Vagina (tissue), 2 donors: ENCODE results near the gene NEU2. TPM values are rescaled to one million over a fixed set of nuclear protein-coding genes. Genes with fewer than 3 reads are reported as not detected.

Experiments
- DNase-seq, 2 donors: peaks; one replicate each; pipeline ENCODE4 v3.0.0-alpha.2; 2017; ENCODE audit errors: extremely low spot score in 2 of 2
- H3K27ac ChIP-seq: fragments of 200-600 bp; sonication (generic); one replicate; pipeline ENCODE4 v1.5.1; 2019
- H3K27me3 ChIP-seq: fragments of 200-600 bp; sonication (generic); one replicate; pipeline ENCODE4 v1.5.1; 2019
- H3K36me3 ChIP-seq, 2 donors: fragments of 200-600 bp; sonication (generic); one replicate each; pipeline ENCODE4 v1.5.1; 2017 to 2019
- H3K4me1 ChIP-seq: fragments of 200-600 bp; sonication (generic); one replicate; pipeline ENCODE4 v1.5.1; 2019
- H3K4me3 ChIP-seq, 2 donors: fragments of 200-600 bp; sonication (generic); 1 replicate in 1 of 2; 2 replicates in 1 of 2; pipeline ENCODE4 v1.5.1; 2016 to 2019
- H3K9me3 ChIP-seq: fragments of 200-600 bp; sonication (generic); one replicate; pipeline ENCODE4 v1.5.1; 2019
- POLR2A ChIP-seq, 2 donors: fragments of 450-650 bp; IDR thresholded peaks; one replicate each; pipeline ENCODE4 v1.6.1; 2017; ENCODE audit warnings: antibody characterized with exemption in 2 of 2, mild to moderate bottlenecking in 2 of 2, moderate library complexity in 2 of 2
- POLR2AphosphoS5 ChIP-seq, 2 donors: sonication (generic); formaldehyde crosslinking; IDR thresholded peaks; one replicate each; pipeline ENCODE4 v1.9.0; 2017; ENCODE audit warnings: antibody characterized with exemption in 2 of 2, mild to moderate bottlenecking in 2 of 2, low read depth in 1 of 2; ENCODE audit not compliant: insufficient read depth in 1 of 2
- intact Hi-C: fragments of 100-400 bp; cut with DNase I; formaldehyde crosslinking; loops from one replicate; pipeline ENCODE4 v1.15.1; 2023
- total RNA-seq: library from RNA; depleted of rRNA; stranded (reverse); fragments of >200 nt; gene quantifications from one replicate; pipeline ENCODE4 v1.2.3, GENCODE V29; 2016
- TF ChIP-seq, protein P1 (sequence below), 3 experiments: fragments of 450-650 bp in 2 of 3; fragments of 200-600 bp in 1 of 3; sonication (generic) in 1 of 3; IDR thresholded peaks; one replicate each; pipeline ENCODE4 v1.5.1; 2017 to 2019; ENCODE audit warnings: antibody characterized with exemption in 3 of 3, mild to moderate bottlenecking in 2 of 3, moderate library complexity in 2 of 3

NEU2 gene
- total RNA-seq, 1 donor from 2014 or later = not detected

DNA sequence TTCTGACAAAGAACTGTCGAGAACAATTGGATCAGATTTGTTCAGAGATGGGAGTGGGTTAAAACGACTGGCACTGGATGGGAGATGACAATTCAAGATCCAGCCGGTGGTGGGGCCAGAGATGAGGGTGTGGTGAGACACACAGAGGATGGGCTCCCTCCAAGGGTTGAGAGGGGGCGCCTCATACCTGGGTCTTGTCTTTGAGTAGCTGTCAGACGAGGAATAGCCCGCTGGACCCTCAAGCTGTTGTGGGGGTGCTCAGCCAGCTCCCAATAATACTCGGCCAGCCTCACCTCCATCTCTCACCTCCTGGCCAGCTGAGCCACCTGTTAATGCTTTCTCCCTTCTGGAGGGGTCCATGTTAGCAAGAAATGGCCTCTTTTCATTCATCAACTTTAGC is 41.6 kb downstream of the NEU2 start:
- no peaks in the 10 kb centered on the region for H3K9me3 ChIP-seq
- no peak overlapping the region for H3K27ac ChIP-seq
- intact Hi-C loops = no loop called here
- H3K27me3 ChIP-seq = no peaks in the 10 kb centered on the region
- no peak overlapping the region for H3K4me3 ChIP-seq
- no peaks in the 10 kb centered on the region for H3K36me3 ChIP-seq
- DNase-seq = no peak
- H3K4me1 ChIP-seq = peaks cover 16% of the 10 kb centered on the region
- TF ChIP-seq POLR2AphosphoS5 (IDR thresholded peaks at IDR 0.05; ENCODE audit: insufficient read depth in 1 of 2, low read depth in 1 of 2) = no peak
- TF ChIP-seq, protein P1, sequence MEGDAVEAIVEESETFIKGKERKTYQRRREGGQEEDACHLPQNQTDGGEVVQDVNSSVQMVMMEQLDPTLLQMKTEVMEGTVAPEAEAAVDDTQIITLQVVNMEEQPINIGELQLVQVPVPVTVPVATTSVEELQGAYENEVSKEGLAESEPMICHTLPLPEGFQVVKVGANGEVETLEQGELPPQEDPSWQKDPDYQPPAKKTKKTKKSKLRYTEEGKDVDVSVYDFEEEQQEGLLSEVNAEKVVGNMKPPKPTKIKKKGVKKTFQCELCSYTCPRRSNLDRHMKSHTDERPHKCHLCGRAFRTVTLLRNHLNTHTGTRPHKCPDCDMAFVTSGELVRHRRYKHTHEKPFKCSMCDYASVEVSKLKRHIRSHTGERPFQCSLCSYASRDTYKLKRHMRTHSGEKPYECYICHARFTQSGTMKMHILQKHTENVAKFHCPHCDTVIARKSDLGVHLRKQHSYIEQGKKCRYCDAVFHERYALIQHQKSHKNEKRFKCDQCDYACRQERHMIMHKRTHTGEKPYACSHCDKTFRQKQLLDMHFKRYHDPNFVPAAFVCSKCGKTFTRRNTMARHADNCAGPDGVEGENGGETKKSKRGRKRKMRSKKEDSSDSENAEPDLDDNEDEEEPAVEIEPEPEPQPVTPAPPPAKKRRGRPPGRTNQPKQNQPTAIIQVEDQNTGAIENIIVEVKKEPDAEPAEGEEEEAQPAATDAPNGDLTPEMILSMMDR (IDR thresholded peaks at IDR 0.05) = no peak
- TF ChIP-seq POLR2A (IDR thresholded peaks at IDR 0.05) = no peak

DNA sequence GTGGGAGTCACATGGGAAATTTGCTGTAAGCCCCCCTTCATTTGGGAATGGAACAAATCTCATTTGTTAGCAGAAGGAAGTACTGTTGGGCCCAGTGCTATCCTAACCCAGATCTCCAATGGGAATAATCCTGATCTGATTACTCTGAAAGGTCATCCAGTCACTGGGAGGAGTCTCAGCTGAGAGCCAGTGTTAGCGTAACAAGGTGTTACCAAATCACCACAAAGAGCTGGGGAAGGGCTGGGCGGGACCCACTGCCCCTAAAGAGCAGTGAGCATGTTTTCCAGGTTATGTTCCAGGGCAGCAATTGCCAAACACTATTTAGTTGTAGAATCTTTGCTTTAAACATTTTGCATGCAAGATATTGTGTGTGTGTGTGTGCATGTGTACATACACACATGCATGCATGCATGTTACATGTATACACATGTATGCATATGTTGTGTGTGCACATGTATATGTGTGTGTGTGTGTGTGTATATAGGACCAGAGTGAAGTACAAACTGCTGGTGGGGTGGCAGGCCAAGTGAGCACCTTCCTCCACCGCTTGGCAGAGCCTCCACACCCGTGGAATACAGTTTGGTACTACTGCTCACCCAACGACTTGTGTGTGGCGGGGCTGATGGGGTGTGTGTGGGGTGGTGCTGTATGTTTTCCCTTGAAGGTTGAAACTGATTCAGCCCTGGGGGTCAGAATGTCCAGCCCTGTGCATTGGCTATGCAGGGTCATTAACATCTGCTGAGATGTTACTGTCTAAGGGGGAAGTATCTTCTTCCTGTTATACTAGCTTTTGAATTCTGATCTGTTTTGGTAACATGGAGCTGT is 42.9 kb downstream of the NEU2 start:
- Histone ChIP-seq H3K36me3 (no peaks in the 10 kb centered on the region), H3K4me3 (no peak overlapping the region), H3K4me1 (peaks cover 16% of the 10 kb centered on the region), H3K9me3 (no peaks in the 10 kb centered on the region), H3K27me3 (no peaks in the 10 kb centered on the region), H3K27ac (no peak overlapping the region)
- intact Hi-C loops = no loop called here
- TF ChIP-seq POLR2AphosphoS5 (IDR thresholded peaks at IDR 0.05; ENCODE audit: insufficient read depth in 1 of 2, low read depth in 1 of 2) (no peak), POLR2A (IDR thresholded peaks at IDR 0.05) (no peak)
- TF ChIP-seq, protein P1 (IDR thresholded peaks at IDR 0.05) = no peak
- DNase-seq = no peak

DNA sequence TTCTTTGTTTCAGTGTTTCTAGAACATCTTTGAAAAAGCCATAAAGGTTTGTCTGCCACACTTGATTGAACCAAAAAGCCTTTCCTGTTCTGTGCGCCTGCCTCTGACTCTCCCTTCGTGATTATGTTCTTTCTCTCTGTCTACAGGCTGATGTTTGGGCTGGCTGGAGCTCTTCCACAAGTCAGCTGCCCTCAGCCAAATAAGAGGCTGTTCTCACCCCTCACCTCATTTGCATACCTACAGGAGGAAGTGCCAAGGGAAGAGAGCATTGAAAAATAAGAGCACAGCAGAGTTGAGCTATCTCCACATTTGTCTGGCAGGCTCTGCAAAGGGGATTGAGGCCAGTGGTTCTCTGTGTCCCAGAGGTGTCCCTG is 43.5 kb downstream of the NEU2 start:
- H3K4me3 ChIP-seq = no peak overlapping the region
- TF ChIP-seq, protein P1 (IDR thresholded peaks at IDR 0.05) = no peak
- TF ChIP-seq POLR2A (IDR thresholded peaks at IDR 0.05) (no peak), POLR2AphosphoS5 (IDR thresholded peaks at IDR 0.05; ENCODE audit: insufficient read depth in 1 of 2, low read depth in 1 of 2) (no peak)
- H3K27ac ChIP-seq = no peak overlapping the region
- H3K27me3 ChIP-seq = no peaks in the 10 kb centered on the region
- no peaks in the 10 kb centered on the region for H3K36me3 ChIP-seq
- peaks cover 16% of the 10 kb centered on the region for H3K4me1 ChIP-seq
- no peak for DNase-seq
- no peaks in the 10 kb centered on the region for H3K9me3 ChIP-seq
- intact Hi-C loops = no loop called here

DNA sequence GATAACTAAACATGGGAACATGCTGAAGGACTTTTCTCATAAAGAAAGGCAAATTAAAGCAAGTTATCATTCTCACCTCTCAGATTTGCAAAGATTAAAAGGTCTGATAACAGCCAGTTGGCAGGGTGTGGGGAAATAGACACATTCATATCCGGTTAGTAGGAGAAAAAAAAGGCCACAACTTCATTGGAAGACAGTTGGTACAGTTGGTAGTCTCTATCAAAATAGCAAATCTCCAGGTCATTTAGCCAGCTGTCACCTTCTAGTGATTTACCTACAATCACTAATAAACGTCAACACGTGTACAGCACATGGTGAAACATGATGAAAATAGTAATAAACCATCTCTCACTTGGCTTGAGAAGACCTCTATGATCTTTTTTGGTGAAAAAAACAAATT is 44.3 kb downstream of the NEU2 start:
- H3K27ac ChIP-seq = no peak overlapping the region
- H3K9me3 ChIP-seq = no peaks in the 10 kb centered on the region
- peaks cover 16% of the 10 kb centered on the region for H3K4me1 ChIP-seq
- H3K36me3 ChIP-seq = no peaks in the 10 kb centered on the region
- no peak overlapping the region for H3K4me3 ChIP-seq
- no peaks in the 10 kb centered on the region for H3K27me3 ChIP-seq
- no peak for TF ChIP-seq POLR2A (IDR thresholded peaks at IDR 0.05)
- TF ChIP-seq, protein P1 (IDR thresholded peaks at IDR 0.05) = no peak
- TF ChIP-seq POLR2AphosphoS5 (IDR thresholded peaks at IDR 0.05; ENCODE audit: insufficient read depth in 1 of 2, low read depth in 1 of 2) = no peak
- DNase-seq = no peak
- intact Hi-C loops = no loop called here

DNA sequence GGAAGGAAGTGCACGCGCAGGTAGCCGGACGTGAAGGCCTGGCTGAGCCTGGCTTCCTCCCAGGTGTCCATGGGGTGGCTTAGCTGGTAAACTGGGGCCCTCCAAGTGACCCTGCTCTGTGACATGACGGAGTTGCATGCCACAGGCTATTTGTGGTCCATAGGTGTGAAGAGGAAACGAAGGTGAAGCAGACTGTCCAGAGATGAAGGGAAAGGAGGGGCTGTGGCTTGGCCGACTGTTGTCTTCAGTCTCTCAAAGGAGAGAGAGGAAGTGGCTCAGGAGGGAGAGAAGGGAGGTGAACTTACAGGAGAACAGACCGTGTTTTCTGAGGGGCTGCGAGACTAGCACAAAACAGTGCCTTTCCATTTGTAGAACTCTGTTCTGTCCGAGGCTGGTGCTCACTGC is 47.0 kb downstream of the NEU2 start:
- Histone ChIP-seq H3K27me3 (no peaks in the 10 kb centered on the region), H3K4me1 (peaks cover 25% of the 10 kb centered on the region), H3K4me3 (no peak overlapping the region), H3K27ac (no peak overlapping the region), H3K36me3 (no peaks in the 10 kb centered on the region), H3K9me3 (no peaks in the 10 kb centered on the region)
- TF ChIP-seq, protein P1 (IDR thresholded peaks at IDR 0.05) = no peak
- TF ChIP-seq POLR2AphosphoS5 (IDR thresholded peaks at IDR 0.05; ENCODE audit: insufficient read depth in 1 of 2, low read depth in 1 of 2) = no peak
- TF ChIP-seq POLR2A (IDR thresholded peaks at IDR 0.05) = no peak
- intact Hi-C loops = no loop called here
- DNase-seq = no peak
